ENCODE measurements around the gene SLC66A2.

The SLC66A2 gene

DNA sequence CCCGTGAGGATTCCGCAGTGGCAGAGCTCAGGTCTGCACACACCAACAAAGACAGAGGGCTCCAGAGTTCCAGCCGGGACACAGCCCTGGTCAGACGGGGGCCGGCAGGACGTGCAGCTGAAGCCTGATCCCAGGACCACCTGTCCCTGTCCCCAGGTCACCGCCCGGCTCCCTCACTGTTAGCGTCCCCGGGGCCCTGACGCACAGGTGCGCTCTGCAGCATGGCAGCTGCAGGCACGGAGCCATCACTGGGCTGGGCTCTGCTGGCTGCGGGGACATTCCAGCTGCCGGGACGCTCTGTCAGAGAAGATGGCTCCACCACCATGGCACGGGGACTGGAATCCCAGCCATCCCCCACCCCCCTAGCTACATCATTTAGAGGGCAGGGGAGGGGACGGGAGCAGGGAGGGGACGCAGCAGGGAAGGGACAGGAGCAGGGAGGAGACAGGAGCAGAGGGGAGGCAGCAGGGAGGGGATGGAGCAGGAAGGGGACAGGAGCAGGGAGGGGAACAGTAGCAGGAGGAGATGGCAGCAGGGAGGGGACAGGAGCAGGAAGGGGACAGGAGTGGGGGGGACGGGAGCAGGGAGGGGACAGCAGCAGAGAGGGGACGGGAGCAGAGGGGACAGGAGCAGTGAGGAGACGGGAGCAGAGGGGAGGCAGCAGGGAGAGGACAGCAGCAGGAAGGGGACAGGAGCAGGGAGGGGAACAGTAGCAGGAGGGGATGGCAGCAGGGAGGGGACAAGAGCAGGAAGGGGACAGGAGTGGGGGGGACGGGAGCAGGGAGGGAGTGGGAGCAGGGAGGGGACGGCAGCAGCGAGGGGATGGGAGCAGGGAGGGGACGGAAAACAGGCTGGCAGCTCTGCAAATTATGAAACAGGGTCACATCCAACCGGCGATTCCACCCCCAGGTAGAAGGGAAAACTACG is 39.8 kb downstream of the SLC66A2 start:
- H3F3A ChIP-seq (ENCODE audit: low read depth), result no peaks in the 10 kb centered on the region

DNA sequence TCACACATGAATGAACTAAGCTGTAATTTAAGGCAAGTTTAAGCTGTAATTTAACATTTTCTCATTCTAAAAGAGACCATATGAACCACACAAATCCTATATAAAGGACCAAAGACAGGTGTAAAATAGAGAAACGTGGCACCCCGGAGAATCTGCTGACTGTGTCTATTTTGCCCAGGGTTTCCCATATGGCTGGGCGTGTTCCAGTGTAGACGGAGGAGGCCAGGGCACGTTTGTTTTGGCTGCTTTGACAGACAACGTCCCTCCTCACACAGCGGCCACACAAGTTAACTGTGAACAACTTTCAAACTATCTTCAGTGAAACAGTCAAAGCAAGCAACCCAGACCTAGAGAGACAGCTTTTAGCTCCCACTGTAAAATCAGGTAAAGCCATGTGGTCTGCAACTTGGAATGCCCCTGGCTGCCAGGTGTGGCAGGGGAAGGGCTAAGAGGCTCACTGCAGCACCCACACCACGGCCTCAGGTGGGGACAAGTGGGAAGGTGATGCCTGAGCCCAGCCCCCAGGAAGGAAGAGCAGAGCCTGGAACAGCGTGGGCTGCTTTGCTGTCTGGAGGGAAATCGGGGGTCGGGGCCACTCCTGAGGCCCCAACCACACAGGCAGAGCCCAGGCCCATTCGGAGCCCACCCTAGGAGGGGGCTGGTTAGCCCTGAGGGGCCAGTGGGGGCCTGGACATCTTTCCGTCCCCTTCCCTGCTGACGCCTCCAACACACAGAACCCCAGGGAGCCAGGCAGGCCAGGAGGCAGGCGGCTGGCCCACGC is 40.7 kb downstream of the SLC66A2 start:
- no peaks in the 10 kb centered on the region for H3K9me2 ChIP-seq (replicated peaks; ENCODE audit: low read depth, low read length)
- no peaks in the 10 kb centered on the region for H3F3A ChIP-seq (ENCODE audit: low read depth)
- H4K20me1 ChIP-seq (ENCODE audit: insufficient read depth, low read length, poor library complexity, severe bottlenecking), result no peaks in the 10 kb centered on the region
- peaks cover 2% of the 10 kb centered on the region; the same call in 1 of the 2 replicates for H3K36me3 ChIP-seq (ENCODE audit: insufficient read depth, low read length)
- no peak overlapping the region for H3K4me3 ChIP-seq (ENCODE audit: low read length, poor library complexity, severe bottlenecking)
- H2AFZ ChIP-seq (ENCODE audit: low read length), result no peak overlapping the region
- H3K4me1 ChIP-seq (ENCODE audit: insufficient read depth, low read length, poor library complexity, severe bottlenecking), result no peaks in the 10 kb centered on the region
- no peaks in the 10 kb centered on the region for H3K9me3 ChIP-seq (ENCODE audit: insufficient read depth, low read depth, low read length)
- no peak overlapping the region for H3K9ac ChIP-seq (ENCODE audit: low read depth, low read length, poor library complexity, severe bottlenecking)
- TF ChIP-seq, protein P1, sequence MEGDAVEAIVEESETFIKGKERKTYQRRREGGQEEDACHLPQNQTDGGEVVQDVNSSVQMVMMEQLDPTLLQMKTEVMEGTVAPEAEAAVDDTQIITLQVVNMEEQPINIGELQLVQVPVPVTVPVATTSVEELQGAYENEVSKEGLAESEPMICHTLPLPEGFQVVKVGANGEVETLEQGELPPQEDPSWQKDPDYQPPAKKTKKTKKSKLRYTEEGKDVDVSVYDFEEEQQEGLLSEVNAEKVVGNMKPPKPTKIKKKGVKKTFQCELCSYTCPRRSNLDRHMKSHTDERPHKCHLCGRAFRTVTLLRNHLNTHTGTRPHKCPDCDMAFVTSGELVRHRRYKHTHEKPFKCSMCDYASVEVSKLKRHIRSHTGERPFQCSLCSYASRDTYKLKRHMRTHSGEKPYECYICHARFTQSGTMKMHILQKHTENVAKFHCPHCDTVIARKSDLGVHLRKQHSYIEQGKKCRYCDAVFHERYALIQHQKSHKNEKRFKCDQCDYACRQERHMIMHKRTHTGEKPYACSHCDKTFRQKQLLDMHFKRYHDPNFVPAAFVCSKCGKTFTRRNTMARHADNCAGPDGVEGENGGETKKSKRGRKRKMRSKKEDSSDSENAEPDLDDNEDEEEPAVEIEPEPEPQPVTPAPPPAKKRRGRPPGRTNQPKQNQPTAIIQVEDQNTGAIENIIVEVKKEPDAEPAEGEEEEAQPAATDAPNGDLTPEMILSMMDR (conservative IDR thresholded peaks at IDR 0.05; ENCODE audit: low read length), result no peak
- TF ChIP-seq EZH2phosphoT487 (IDR thresholded peaks at IDR 0.05; ENCODE audit: borderline replicate concordance), result no peak
- H3K4me2 ChIP-seq (ENCODE audit: low read depth, low read length, poor library complexity, severe bottlenecking), result no peak overlapping the region
- H3K27me3 ChIP-seq (ENCODE audit: insufficient read depth, low read length, poor library complexity, severe bottlenecking), result no peaks in the 10 kb centered on the region
- no peaks in the 10 kb centered on the region for H3K79me2 ChIP-seq (ENCODE audit: insufficient read depth, low read length)

More for the DNA sequence above, 39.8 kb downstream of the SLC66A2 start:
- Histone ChIP-seq H3K9ac (ENCODE audit: low read depth, low read length, poor library complexity, severe bottlenecking) (no peak overlapping the region), H3K36me3 (ENCODE audit: insufficient read depth, low read length) (peaks cover 10% of the 10 kb centered on the region; the same call in 1 of the 2 replicates), H3K27me3 (ENCODE audit: insufficient read depth, low read length, poor library complexity, severe bottlenecking) (no peaks in the 10 kb centered on the region), H2AFZ (ENCODE audit: low read length) (no peak overlapping the region), H3K9me3 (ENCODE audit: insufficient read depth, low read depth, low read length) (no peaks in the 10 kb centered on the region), H3K9me2 (replicated peaks; ENCODE audit: low read depth, low read length) (no peaks in the 10 kb centered on the region), H3K4me2 (ENCODE audit: low read depth, low read length, poor library complexity, severe bottlenecking) (no peak overlapping the region), H3K79me2 (ENCODE audit: insufficient read depth, low read length) (no peaks in the 10 kb centered on the region), H3K4me1 (ENCODE audit: insufficient read depth, low read length, poor library complexity, severe bottlenecking) (no peaks in the 10 kb centered on the region), H3K4me3 (ENCODE audit: low read length, poor library complexity, severe bottlenecking) (no peak overlapping the region), H4K20me1 (ENCODE audit: insufficient read depth, low read length, poor library complexity, severe bottlenecking) (no peaks in the 10 kb centered on the region)
- TF ChIP-seq, protein P1 (conservative IDR thresholded peaks at IDR 0.05; ENCODE audit: low read length), result no peak
- TF ChIP-seq EZH2phosphoT487 (IDR thresholded peaks at IDR 0.05; ENCODE audit: borderline replicate concordance), result no peak

DNA sequence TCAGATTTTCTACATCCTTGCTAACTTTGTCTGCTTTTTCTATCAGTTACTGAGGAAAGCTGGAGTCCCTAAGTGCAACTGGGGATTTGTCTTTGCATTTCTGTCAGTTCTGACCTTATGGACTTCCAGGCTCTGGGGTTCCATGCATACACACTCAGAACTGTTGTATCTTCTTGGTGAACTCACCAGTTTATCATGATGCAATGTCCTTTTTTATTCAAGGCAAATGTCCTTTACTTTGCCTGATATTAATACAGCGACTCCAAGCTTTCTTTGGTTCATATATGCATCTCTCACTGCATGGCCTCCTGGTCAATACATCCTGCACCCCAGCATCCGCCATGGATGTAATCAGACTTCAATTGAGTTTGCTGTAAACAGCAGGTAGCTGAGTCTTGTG is 44.7 kb downstream of the SLC66A2 start:
- Histone ChIP-seq H3K9me2 (replicated peaks; ENCODE audit: low read depth, low read length) (no peaks in the 10 kb centered on the region), H3K4me2 (ENCODE audit: low read depth, low read length, poor library complexity, severe bottlenecking) (no peak overlapping the region), H3K27me3 (ENCODE audit: insufficient read depth, low read length, poor library complexity, severe bottlenecking) (no peaks in the 10 kb centered on the region), H3K9me3 (ENCODE audit: insufficient read depth, low read depth, low read length) (no peaks in the 10 kb centered on the region), H3K79me2 (ENCODE audit: insufficient read depth, low read length) (no peaks in the 10 kb centered on the region), H4K20me1 (ENCODE audit: insufficient read depth, low read length, poor library complexity, severe bottlenecking) (no peaks in the 10 kb centered on the region), H3K9ac (ENCODE audit: low read depth, low read length, poor library complexity, severe bottlenecking) (no peak overlapping the region), H3K4me1 (ENCODE audit: insufficient read depth, low read length, poor library complexity, severe bottlenecking) (no peaks in the 10 kb centered on the region), H3K36me3 (ENCODE audit: insufficient read depth, low read length) (no peaks in the 10 kb centered on the region; the same call in 1 of the 2 replicates), H2AFZ (ENCODE audit: low read length) (no peak overlapping the region), H3K4me3 (ENCODE audit: low read length, poor library complexity, severe bottlenecking) (no peak overlapping the region), H3F3A (ENCODE audit: low read depth) (no peaks in the 10 kb centered on the region)
- TF ChIP-seq, protein P1 (conservative IDR thresholded peaks at IDR 0.05; ENCODE audit: low read length), result no peak
- no peak for TF ChIP-seq EZH2phosphoT487 (IDR thresholded peaks at IDR 0.05; ENCODE audit: borderline replicate concordance)
